GM19463 (cell line): ENCODE measurements around the gene CBR4.
"Not testable (repeated sequence)": the region's sequence is repeated elsewhere in the genome, so short reads cannot be mapped to it uniquely, and the experiment has no call there.

Experiments
- ATAC-seq: cut with Tn5 transposase; IDR thresholded peaks from one replicate; pipeline ENCODE4 v1.9.1; 2021; ENCODE audit warnings: mild to moderate bottlenecking, moderate library complexity; ENCODE audit not compliant: unreplicated experiment

Gene CBR4

GRCh38 chr4:168995537-168996295 is 14.3 kb downstream of the CBR4 start:
- ATAC-seq = peak; percentile 73

DNA sequence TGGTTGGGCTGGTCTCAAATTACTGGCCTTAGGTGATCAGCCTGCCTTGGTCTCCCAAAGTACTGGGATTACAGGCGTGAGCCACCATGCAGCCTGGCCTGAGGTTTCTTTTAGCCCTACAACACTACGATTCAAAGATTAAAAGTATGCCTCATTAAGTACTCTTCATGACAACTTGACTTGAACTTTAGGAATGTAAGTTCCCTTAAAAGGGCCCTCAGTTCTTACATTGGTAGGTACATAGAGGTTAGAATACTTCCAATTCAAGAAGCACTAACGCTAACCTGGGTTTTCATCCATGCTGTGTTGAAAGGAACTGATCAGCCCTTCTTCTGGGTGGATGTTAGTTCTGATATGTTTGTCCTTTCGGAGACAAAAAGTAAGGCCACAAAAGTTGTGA is 15.1 kb downstream of the CBR4 start:
- ATAC-seq = no peak

DNA sequence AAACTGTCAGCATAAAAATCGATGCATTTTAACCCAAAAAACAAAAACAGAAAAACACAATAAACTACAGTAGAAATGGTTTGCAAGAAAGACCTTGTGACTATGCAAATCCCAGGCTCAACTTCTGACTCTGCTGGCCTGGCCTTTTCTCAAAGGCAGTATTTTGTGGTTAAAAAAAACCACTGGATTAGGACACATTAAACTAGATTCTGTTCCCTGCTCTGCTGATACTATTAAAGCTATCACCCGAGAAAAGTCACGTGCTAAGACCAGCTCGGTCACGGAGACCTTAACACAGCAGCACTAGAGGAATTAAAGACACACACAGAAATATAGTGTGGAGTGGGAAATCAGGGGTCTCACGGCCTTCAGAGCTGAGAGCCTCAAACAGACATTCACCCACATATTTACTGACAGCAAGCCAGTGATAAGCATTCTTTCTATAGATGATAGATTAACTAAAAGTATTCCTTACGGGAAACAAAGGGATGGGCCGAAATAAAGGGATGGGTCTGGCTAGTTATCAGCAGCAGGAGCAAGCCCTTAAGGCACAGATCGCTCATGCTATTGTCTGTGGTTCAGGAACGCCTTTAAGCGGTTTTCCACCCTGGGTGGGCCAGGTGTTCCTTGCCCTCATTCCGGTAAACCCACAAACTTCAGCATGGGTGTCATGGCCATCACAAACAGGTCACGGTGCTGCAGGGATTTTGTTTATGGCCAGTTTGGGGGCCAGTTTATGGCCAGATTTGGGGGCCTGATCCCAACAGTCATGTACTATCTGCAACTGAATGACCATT is 16.1 kb downstream of the CBR4 start:
- no peak for ATAC-seq

GRCh38 chr4:168992952-168993482 is 17.0 kb downstream of the CBR4 start:
- ATAC-seq = not testable (repeated sequence)

DNA sequence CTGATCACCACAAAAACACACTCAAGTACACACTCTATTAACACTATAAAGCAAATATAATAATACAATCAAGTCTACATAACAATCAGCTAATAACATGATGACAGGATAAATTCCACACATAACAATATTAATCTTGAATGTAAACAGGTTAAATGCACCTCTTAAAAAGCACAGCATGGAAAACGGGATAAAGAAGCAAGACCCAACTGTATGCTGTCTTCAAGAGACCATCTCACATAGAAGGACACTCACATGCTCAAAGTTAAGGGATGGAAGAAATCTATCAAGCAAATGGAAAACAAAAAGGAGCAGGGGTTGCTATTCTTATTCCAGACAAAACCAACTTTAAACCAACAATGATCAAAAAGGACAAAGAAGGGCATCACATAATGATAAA is 28.1 kb downstream of the CBR4 start:
- ATAC-seq = no peak

GRCh38 chr4:168981460-168981859 is 28.6 kb downstream of the CBR4 start:
- no peak for ATAC-seq

DNA sequence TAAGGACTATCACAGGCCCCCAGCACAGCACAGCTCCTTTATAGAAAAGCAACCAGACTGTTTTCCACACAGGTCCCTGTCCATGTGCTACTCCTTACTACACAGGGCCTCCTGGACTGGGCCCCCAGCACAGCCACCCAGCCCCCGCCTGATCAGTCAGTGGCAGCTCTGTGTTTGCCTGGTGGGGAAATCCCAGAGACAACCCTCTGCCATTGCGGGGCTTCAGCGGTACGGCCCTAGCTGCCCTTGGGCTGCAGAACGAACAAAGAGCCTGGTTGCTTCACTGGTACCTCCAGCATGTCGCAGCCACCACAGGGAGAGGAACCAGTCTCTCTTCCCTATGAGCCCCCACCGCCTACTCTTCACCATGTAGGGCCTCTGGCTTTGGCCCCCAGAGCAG is 30.7 kb downstream of the CBR4 start:
- no peak for ATAC-seq

GRCh38 chr4:168978001-168978700 is 31.9 kb downstream of the CBR4 start:
- no peak for ATAC-seq

DNA sequence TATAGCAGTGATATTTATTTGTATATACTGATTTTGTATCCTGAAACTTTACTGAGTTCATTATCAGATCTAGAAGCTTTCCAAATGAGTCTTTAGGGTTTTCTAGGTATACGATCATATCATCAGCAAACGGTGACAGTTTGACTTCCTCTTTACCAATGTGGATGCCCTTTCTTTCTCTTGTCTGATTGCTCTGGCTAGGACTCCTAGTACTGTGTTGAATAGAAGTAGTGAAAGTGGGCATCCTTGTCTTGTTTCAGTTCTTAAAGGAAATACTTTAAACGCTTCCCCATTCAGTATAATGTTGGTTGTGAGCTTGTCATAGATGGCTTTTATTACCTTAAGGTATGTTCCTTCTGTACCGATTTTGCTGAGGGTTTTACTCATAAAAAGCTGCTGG is 37.5 kb downstream of the CBR4 start:
- ATAC-seq = no peak

DNA sequence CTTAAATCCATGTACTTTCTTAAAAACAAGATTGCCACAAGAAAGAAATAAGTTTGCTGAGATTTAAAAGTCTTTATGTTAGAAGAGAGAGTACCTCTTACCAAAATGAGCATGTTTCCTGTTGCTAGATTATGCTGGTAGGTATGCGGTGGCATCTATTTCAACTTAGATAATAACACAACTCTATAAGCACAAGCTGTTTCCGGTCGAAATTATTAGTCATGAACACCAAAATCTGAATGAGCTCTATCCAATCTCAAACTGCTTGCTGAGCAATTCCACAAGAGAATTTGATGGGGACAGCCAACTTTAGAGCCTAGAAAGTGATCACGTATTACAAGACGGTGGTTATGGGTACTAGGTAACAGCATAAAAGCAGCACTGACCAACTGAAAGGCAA is 49.3 kb downstream of the CBR4 start:
- no peak for ATAC-seq

- no peak for ATAC-seq
Observed at GRCh38 chr4:168955674-168956073, 54.4 kb downstream of the CBR4 start.

- not testable (repeated sequence) for ATAC-seq
Observed at GRCh38 chr4:168952821-168953246, 57.2 kb downstream of the CBR4 start.

- no peak for ATAC-seq
Observed at GRCh38 chr4:168945291-168945690, 64.8 kb downstream of the CBR4 start.

GRCh38 chr4:168942985-168943384 is 67.1 kb downstream of the CBR4 start:
- ATAC-seq = no peak
